AG04450 (cell line): ENCODE data around the gene TRAPPC12. TPM values are rescaled to one million over a fixed set of nuclear protein-coding genes. Genes with fewer than 3 reads are reported as not detected.

Experiments used
- CTCF ChIA-PET: fragments of 300-600, 350-600 bp; formaldehyde crosslinking; extraction: SDS; loops from one replicate; lab custom pipeline; 2022; ENCODE audit warnings: antibody characterized with exemption, inconsistent platforms; lab: Charles Lee
- POLR2A ChIA-PET: fragments of 350-600 bp; formaldehyde crosslinking; extraction: SDS; loops from one replicate; lab custom pipeline; 2021; ENCODE audit warnings: antibody characterized with exemption, inconsistent platforms; lab: Yijun Ruan, JAX
- DNase-seq: peaks from one replicate; pipeline ENCODE4 v3.0.0-alpha.2; 2011; ENCODE audit warnings: low read depth, low spot score
- H3K27ac ChIP-seq: one replicate; pipeline ENCODE4 v1.5.1; 2012; ENCODE audit warnings: low read depth, low read length, control low read depth
- H3K27me3 ChIP-seq: one replicate; pipeline ENCODE4 v1.6.0; 2012; ENCODE audit warnings: low read length; ENCODE audit not compliant: control insufficient read depth, insufficient read depth
- H3K4me3 ChIP-seq: 2 replicates; pipeline ENCODE4 v1.5.1; 2011; ENCODE audit warnings: mild to moderate bottlenecking, low read depth, low read length, control low read depth
- H3K9me3 ChIP-seq: 2 replicates; pipeline ENCODE4 v1.5.1; 2012; ENCODE audit warnings: low read length; ENCODE audit not compliant: control insufficient read depth, insufficient read depth
- polyA plus RNA-seq: library from polyadenylated mRNA; depleted of rRNA; stranded (reverse); fragments of >200 nt; gene quantifications from 2 replicates; pipeline ENCODE4 v1.2.3, GENCODE V29; 2011
- TF ChIP-seq, protein P1 (sequence below): IDR thresholded peaks from 2 replicates; pipeline ENCODE4 v1.5.1; 2011; ENCODE audit warnings: low read depth, low read length, control low read depth, inconsistent platforms

TRAPPC12 gene
- polyA plus RNA-seq, 1 experiment: 41.7 TPM

DNA sequence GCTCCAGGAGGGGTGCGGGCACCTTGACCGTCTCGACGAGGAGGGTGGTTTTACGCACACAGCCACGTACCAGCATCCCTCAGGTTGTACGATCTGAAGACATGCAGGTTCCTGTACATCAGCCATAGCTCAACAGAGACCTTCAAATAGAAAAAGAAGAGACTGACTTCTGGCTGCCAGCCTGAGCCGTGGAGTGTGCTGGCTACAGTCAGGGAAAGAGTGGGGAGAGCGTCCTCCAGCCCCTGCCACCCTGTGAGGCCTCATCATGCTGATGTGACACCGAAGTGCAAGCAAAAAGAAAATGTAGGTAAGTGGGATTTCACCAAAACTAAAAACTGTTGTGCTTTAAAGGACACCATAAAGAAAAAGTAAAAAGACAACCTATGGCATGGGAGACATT, 92.8 kb downstream of the TRAPPC12 start:
- Histone ChIP-seq H3K27me3 (no peaks in the 10 kb centered on the region), H3K27ac (no peak overlapping the region), H3K9me3 (no peaks in the 10 kb centered on the region; the same call in 1 of the 2 replicates), H3K4me3 (no peak overlapping the region)
- TF ChIP-seq, protein P1, sequence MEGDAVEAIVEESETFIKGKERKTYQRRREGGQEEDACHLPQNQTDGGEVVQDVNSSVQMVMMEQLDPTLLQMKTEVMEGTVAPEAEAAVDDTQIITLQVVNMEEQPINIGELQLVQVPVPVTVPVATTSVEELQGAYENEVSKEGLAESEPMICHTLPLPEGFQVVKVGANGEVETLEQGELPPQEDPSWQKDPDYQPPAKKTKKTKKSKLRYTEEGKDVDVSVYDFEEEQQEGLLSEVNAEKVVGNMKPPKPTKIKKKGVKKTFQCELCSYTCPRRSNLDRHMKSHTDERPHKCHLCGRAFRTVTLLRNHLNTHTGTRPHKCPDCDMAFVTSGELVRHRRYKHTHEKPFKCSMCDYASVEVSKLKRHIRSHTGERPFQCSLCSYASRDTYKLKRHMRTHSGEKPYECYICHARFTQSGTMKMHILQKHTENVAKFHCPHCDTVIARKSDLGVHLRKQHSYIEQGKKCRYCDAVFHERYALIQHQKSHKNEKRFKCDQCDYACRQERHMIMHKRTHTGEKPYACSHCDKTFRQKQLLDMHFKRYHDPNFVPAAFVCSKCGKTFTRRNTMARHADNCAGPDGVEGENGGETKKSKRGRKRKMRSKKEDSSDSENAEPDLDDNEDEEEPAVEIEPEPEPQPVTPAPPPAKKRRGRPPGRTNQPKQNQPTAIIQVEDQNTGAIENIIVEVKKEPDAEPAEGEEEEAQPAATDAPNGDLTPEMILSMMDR: no peak
- no peak for DNase-seq
- POLR2A ChIA-PET: no interaction called here
- CTCF ChIA-PET: interaction anchor here (2.5 kb wide), 1 partner anchor 10 kb away, joined by 10 read pairs; no protein-coding TSS in a partner anchor

DNA sequence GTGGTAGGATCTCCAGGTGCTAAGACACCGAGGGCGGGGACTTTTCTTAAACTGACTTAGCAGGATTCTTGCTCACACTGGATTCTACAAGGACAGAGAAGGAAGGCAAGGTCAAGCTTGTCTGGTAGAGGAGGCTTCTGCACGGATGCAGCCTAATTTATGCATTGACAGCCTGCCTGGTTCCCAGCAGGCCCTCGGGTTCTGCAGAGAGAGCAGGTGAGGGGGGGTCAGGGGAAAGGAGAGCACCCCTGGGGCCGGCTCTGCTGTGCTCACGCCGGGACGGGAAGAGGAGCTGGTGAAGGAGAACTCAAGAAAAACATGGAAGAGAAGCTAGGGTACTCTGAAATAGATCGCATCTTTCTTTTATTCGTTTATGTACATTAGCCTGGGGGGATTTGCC, 93.5 kb downstream of the TRAPPC12 start:
- TF ChIP-seq, protein P1: no peak
- CTCF ChIA-PET: interaction anchor here (2.0 to 2.5 kb wide), 2 partner anchors 11 to 49 kb away, joined by 5 to 10 read pairs; no protein-coding TSS in a partner anchor
- no peak for DNase-seq
- H3K27ac ChIP-seq: no peak overlapping the region
- POLR2A ChIA-PET: no interaction called here
- H3K4me3 ChIP-seq: no peak overlapping the region
- no peaks in the 10 kb centered on the region; the same call in 1 of the 2 replicates for H3K9me3 ChIP-seq
- H3K27me3 ChIP-seq: no peaks in the 10 kb centered on the region

DNA sequence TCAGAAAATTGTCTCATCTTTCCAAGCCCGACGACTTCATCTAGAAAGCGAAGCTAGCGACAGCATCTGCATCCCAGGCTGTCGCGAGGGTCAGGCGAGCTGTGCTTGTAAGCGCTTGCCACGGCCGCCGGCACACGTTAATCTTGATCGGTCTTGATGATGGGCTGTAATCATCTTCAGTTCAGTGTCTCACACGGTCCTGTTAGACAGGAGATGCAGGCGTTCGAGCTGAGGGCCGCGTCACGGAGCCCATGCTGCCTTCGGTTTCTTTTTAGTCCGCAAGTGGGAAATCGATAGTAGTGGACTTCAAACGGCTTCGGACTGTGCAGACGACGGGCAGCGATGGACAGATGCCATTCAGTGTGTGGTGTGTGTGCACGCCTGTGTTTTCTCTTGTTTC, 96.3 kb downstream of the TRAPPC12 start:
- ChIA-PET CTCF (no interaction called here), POLR2A (no interaction called here)
- DNase-seq: no peak
- Histone ChIP-seq H3K27ac (no peak overlapping the region), H3K4me3 (no peak overlapping the region), H3K9me3 (no peaks in the 10 kb centered on the region; the same call in 1 of the 2 replicates), H3K27me3 (no peaks in the 10 kb centered on the region)
- TF ChIP-seq, protein P1: no peak

- H3K9me3 ChIP-seq: no peaks in the 10 kb centered on the region; the same call in 1 of the 2 replicates
- POLR2A ChIA-PET: no interaction called here
- peak overlapping the region; percentile 47 for H3K27ac ChIP-seq
- no peak overlapping the region for H3K4me3 ChIP-seq
- H3K27me3 ChIP-seq: no peaks in the 10 kb centered on the region
- DNase-seq: no peak
- CTCF ChIA-PET: interaction anchor here (2.7 kb wide), 1 partner anchor 52 kb away, joined by 8 read pairs; no protein-coding TSS in a partner anchor
- TF ChIP-seq, protein P1: no peak
Measured at GRCh38 chr2:3476321-3476984, 97.0 kb downstream of the TRAPPC12 start.

DNA sequence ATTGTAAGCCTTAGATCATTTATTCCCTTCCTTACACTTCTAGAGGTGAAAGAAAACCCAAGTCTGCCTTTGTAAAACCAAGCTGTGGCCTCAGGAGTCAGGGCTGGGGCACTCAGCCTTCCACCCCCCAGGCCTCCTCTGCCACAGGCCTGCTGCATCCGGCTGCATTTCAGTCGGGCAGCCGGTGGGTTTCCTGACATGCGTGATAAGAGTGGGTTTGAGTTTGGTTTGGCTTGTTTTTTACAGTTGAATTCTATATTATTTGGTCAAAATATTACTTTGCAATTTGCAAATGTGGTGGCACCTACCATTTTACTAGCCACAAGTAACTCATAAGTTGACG, 97.5 kb downstream of the TRAPPC12 start:
- H3K4me3 ChIP-seq: no peak overlapping the region
- POLR2A ChIA-PET: no interaction called here
- H3K27ac ChIP-seq: no peak overlapping the region
- TF ChIP-seq, protein P1: no peak
- H3K9me3 ChIP-seq: no peaks in the 10 kb centered on the region; the same call in 1 of the 2 replicates
- CTCF ChIA-PET: interaction anchor here (2.7 kb wide), 1 partner anchor 53 kb away, joined by 8 read pairs; no protein-coding TSS in a partner anchor
- DNase-seq: no peak
- H3K27me3 ChIP-seq: no peaks in the 10 kb centered on the region
